Activated CD8-positive, alpha-beta T cell treated with anti-CD3 and anti-CD28 coated beads for 36 hours (primary cell): ENCODE measurements around the gene USP34. TPM values are rescaled to one million over a fixed set of nuclear protein-coding genes. Genes with fewer than 3 reads are reported as not detected.
A peak's percentile ranks its signal among the peaks of the same experiment; 100 is the strongest.

ENCODE experiments used
- ATAC-seq: fragments of 200-7000 bp; cut with Tn5 transposase; one replicate; pipeline ENCODE4 v1.10.0; 2021; ENCODE audit warnings: mild to moderate bottlenecking, moderate library complexity
- CTCF ChIA-PET: fragments of 350-600 bp; sonication (Branson Sonifier 250); formaldehyde crosslinking; loops from one replicate; lab custom pipeline; 2021; ENCODE audit warnings: antibody characterized with exemption; lab: Charles Lee
- POLR2A ChIA-PET: fragments of 350-600 bp; sonication (Branson Sonifier 250); formaldehyde crosslinking; loops from one replicate; lab custom pipeline; 2021; ENCODE audit warnings: antibody characterized with exemption; lab: Charles Lee
- DNase-seq: peaks from one replicate; pipeline ENCODE4 v3.0.0-alpha.2; 2020
- H3K27ac Mint-ChIP-seq: one replicate; pipeline ENCODE4 v1.8.0; 2021; ENCODE audit warnings: mild to moderate bottlenecking, mixed read lengths
- H3K27me3 Mint-ChIP-seq: one replicate; pipeline ENCODE4 v1.8.0; 2021; ENCODE audit warnings: mixed read lengths
- H3K36me3 Mint-ChIP-seq: one replicate; pipeline ENCODE4 v1.8.0; 2021; ENCODE audit warnings: low read depth, mixed read lengths
- H3K4me1 Mint-ChIP-seq: one replicate; pipeline ENCODE4 v1.8.0; 2021; ENCODE audit warnings: low read depth, mixed read lengths
- H3K4me3 Mint-ChIP-seq: one replicate; pipeline ENCODE4 v1.8.0; 2021; ENCODE audit warnings: mild to moderate bottlenecking, moderate library complexity, mixed read lengths
- H3K9me3 Mint-ChIP-seq: one replicate; pipeline ENCODE4 v1.8.0; 2021; ENCODE audit warnings: mixed read lengths
- CTCF ChIP-seq: fragments of 200-600 bp; IDR thresholded peaks from one replicate; pipeline ENCODE4 v1.8.0; 2022; ENCODE audit warnings: antibody characterized with exemption, mild to moderate bottlenecking
- intact Hi-C: fragments of 100-400 bp; cut with micrococcal nuclease; formaldehyde crosslinking; loops from one replicate; pipeline ENCODE4 v1.10.0; 2022
- total RNA-seq, 2 experiments: library from RNA; stranded (reverse); gene quantifications; one replicate each; pipeline ENCODE4 v1.2.3, GENCODE V29; 2021

Gene USP34
- total RNA-seq, 2 experiments from 2014 or later = 69.0 to 71.3 TPM

- H3K27ac Mint-ChIP-seq = no peak overlapping the region
- POLR2A ChIA-PET = interaction anchor here (1.2 kb wide), 1 partner anchor 111 kb away, joined by 3 read pairs; no protein-coding TSS in a partner anchor
Observed at GRCh38 chr2:61361068-61361467, 109.8 kb downstream of the USP34 start.

DNA sequence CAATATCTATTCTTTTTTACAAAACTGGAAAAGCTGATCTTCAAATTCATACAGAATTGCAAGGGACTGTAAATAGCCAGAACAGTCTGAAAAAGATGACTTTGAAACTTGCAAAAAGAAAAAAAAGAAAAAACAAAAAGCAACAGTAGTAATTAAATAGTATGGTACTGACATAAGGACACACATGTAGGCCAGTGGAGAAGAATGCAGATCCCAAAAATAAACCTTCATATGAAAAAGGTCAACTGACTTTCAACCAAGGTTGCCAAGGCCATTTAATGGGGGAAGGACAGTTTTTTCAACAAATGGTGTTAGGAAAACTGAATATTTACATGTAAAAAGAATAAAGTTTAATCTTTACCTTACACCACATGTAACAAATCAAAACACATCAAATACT, 111.8 kb downstream of the USP34 start:
- ATAC-seq (no peak), DNase-seq (no peak)
- Mint-ChIP-seq H3K36me3 (peaks cover 45% of the 10 kb centered on the region), H3K4me1 (peaks cover 43% of the 10 kb centered on the region), H3K9me3 (peaks cover 3% of the 10 kb centered on the region), H3K4me3 (no peak overlapping the region), H3K27me3 (no peaks in the 10 kb centered on the region), H3K27ac (no peak overlapping the region)
- POLR2A ChIA-PET = no interaction called here
- TF ChIP-seq CTCF = no peak
- intact Hi-C loops = no loop called here
- CTCF ChIA-PET = no interaction called here

More at GRCh38 chr2:61361068-61361467, 109.8 kb downstream of the USP34 start:
- CTCF ChIA-PET = interaction anchor here (1.8 kb wide), 1 partner anchor 65 kb away, joined by 3 read pairs; no protein-coding TSS in a partner anchor
- intact Hi-C loops = no loop called here
- DNase-seq (no peak), ATAC-seq (no peak)
- TF ChIP-seq CTCF = no peak
- Mint-ChIP-seq H3K4me3 (no peak overlapping the region), H3K4me1 (peaks cover 43% of the 10 kb centered on the region), H3K9me3 (peaks cover 2% of the 10 kb centered on the region), H3K27me3 (no peaks in the 10 kb centered on the region), H3K36me3 (peaks cover 35% of the 10 kb centered on the region)

DNA sequence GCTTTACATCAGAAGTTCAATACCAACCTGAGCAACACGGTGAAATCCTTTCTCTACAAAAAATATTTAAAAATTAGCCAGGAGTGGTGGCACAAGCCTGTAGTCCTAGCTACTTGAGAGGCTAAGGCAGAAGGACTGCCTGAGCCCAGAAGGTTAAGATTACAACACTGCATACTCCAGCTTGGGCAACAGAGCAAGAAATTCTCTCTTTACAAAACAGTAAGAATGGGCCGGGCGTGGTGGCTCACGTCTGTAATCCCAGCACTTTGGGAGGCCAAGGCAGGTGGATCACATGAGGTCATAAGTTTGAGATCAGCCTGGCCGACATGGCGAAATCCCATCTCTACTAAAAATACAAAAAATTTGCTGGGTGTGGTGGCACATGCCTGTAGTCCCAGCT, 113.2 kb downstream of the USP34 start:
- ATAC-seq = no peak
- TF ChIP-seq CTCF = no peak
- POLR2A ChIA-PET = interaction anchor here (0.6 kb wide), 1 partner anchor 60 kb away, joined by 4 read pairs; no protein-coding TSS in a partner anchor

GRCh38 chr2:61356958-61357350, 113.9 kb downstream of the USP34 start:
- no peak overlapping the region for H3K27ac Mint-ChIP-seq
- ATAC-seq (no peak), DNase-seq (no peak)
- intact Hi-C loops = no loop called here
- no peaks in the 10 kb centered on the region for H3K27me3 Mint-ChIP-seq
- H3K9me3 Mint-ChIP-seq = peaks cover 6% of the 10 kb centered on the region
- POLR2A ChIA-PET = interaction anchor here (0.6 kb wide), 1 partner anchor 59 kb away, joined by 4 read pairs; no protein-coding TSS in a partner anchor
- peaks cover 45% of the 10 kb centered on the region for H3K4me1 Mint-ChIP-seq
- H3K36me3 Mint-ChIP-seq = peaks cover 41% of the 10 kb centered on the region
- CTCF ChIA-PET = no interaction called here
- H3K4me3 Mint-ChIP-seq = no peak overlapping the region
- TF ChIP-seq CTCF = no peak

More for the DNA sequence above, 113.2 kb downstream of the USP34 start:
- intact Hi-C loops = no loop called here
- H3K4me1 Mint-ChIP-seq = peaks cover 41% of the 10 kb centered on the region
- no peaks in the 10 kb centered on the region for H3K27me3 Mint-ChIP-seq
- H3K36me3 Mint-ChIP-seq = peaks cover 45% of the 10 kb centered on the region
- no peak overlapping the region for H3K27ac Mint-ChIP-seq
- no peak overlapping the region for H3K4me3 Mint-ChIP-seq
- H3K9me3 Mint-ChIP-seq = peaks cover 6% of the 10 kb centered on the region
- DNase-seq = no peak
- CTCF ChIA-PET = no interaction called here

DNA sequence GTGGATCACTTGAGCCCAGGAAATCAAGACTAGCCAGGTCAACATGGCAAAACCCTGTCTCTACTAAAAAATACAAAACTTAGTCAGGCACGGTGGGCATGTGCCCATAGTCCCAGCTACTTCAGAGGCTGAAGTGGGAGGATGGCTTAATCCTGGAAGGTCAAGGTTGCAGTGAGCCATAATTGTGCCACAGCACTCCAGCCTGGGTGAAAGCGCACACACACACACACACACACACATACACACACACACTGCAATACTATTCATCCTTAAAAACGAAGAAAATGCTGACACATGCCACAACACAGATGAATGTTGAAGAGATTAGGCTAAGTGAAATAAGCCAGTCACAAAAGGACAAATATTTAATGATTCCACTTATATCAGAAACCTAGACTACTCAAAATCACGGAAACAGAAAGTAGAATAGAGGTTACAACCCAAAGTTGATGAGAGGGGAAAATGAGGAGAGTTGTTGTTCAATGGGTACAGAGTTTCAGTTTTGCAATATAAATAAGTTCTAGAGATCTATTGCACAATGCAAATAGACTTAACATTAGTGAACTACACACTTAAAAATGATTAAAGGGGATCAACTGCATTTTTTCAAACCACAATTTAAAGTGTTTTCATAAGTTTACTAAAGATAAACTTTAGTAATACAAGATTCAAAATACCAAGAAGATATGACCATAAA, 114.5 kb downstream of the USP34 start:
- Mint-ChIP-seq H3K4me1 (peaks cover 42% of the 10 kb centered on the region), H3K4me3 (no peak overlapping the region), H3K9me3 (peaks cover 6% of the 10 kb centered on the region), H3K27me3 (no peaks in the 10 kb centered on the region), H3K27ac (peak overlapping the region; percentile 70), H3K36me3 (peaks cover 40% of the 10 kb centered on the region)
- CTCF ChIA-PET = no interaction called here
- no peak for TF ChIP-seq CTCF
- DNase-seq (no peak), ATAC-seq (peak; percentile 65)
- POLR2A ChIA-PET = interaction anchor here (0.6 kb wide), 1 partner anchor 524 kb away, joined by 3 read pairs; no protein-coding TSS in a partner anchor
- intact Hi-C loops = no loop called here
